GM21367 (cell line): ENCODE data around the gene TBC1D7.
A peak's percentile ranks its signal among the peaks of the same experiment; 100 is the strongest.

ENCODE experiments used
- ATAC-seq: cut with Tn5 transposase; IDR thresholded peaks from one replicate; pipeline ENCODE4 v1.9.1; 2021; ENCODE audit not compliant: unreplicated experiment

TBC1D7 gene

DNA sequence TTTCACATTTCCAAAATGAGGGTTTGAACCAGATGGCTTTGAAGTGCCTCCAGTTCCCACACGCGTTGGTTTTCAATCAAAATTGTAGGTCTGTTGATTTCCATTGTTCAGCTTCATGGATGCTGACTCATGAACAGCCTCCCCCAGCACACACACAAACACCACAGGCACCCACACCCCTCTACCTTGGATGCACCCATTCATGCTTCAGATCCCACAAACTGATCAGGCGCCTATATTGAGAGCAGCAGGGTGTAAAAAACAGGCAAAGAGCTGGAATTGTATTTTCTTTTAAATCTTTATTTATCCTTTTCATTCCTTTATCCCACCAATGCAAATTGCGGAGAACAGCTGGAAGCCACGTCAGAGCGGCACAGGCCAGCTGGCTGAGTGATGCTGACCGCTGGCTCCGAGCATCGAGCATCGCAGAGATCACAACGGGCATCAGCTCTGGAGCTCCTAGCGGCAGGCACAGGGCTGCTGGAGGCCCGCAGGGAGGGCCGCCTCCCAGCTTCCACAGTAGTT is 29.3 kb upstream of the TBC1D7 start:
- no peak for ATAC-seq

- ATAC-seq = peak; percentile 87
Observed at GRCh38 chr6:13355999-13356785, 27.9 kb upstream of the TBC1D7 start.

DNA sequence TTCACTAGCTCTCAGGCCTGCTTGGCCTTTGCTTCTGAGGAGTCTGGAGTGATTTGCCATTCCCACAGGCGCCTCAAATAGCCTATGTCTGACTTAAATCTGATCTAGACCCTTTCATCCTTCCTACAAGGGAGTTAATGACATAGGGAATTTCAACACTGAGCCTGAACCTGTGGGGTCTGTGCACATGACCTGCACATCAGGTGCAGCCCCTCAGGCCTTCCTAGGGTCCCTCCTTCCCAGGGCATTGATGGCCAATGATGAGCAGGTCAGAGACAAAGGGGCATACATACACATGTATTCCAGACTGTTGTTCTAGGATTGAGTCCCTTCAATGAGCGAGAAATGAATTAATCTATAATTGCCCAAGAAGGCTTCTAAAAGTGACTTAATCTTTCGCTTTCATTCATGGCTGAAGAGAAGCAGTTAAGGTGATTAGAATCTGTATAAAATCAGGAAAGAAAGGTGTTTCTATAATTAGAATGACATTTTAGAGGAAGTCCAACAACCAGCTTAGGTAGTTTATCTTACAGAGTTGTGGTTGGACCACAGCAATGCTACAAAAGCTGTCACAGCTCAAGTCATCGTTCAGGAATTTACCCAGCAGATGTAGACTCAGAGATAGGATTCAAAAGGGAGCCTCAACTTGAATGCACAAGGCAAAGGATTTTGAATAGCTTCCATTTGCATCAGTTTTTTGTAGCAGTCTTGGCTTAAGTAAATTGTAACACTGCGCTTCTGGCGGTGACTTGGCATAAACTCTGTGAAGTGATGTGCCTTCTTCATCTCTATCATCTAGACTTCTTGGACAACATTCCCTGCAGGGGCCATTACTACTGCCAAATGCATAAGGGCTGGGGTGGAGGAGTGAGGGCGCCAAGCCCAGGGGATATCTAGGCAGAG is 27.0 kb upstream of the TBC1D7 start:
- ATAC-seq = no peak

GRCh38 chr6:13354331-13355042 is 26.1 kb upstream of the TBC1D7 start:
- ATAC-seq = no peak

GRCh38 chr6:13352165-13352564 is 23.8 kb upstream of the TBC1D7 start:
- ATAC-seq = no peak

GRCh38 chr6:13351271-13351670 is 22.9 kb upstream of the TBC1D7 start:
- ATAC-seq = no peak

GRCh38 chr6:13349811-13350506 is 21.6 kb upstream of the TBC1D7 start:
- ATAC-seq = no peak

- ATAC-seq = no peak
Observed at GRCh38 chr6:13348334-13349113, 20.2 kb upstream of the TBC1D7 start.

DNA sequence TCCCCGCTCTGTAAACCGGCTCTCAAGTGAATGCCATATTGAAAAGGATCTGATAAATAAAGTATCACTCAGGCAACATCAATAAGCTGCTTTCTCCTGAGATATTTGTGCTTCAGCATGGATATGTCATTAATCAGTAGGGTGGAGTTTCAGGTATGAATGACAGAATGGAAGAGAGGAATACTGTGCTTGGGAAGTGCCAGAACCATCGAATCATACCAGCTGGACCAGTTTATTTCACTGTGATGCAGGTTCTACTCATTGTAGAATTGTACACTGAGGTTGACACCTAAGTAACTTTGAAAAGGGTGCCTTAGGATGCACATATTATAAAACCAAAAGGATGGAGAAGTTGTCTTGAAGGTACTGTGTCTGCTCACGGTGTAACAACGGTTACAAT is 17.9 kb upstream of the TBC1D7 start:
- ATAC-seq = no peak

GRCh38 chr6:13342414-13343019 is 14.2 kb upstream of the TBC1D7 start:
- ATAC-seq = no peak

DNA sequence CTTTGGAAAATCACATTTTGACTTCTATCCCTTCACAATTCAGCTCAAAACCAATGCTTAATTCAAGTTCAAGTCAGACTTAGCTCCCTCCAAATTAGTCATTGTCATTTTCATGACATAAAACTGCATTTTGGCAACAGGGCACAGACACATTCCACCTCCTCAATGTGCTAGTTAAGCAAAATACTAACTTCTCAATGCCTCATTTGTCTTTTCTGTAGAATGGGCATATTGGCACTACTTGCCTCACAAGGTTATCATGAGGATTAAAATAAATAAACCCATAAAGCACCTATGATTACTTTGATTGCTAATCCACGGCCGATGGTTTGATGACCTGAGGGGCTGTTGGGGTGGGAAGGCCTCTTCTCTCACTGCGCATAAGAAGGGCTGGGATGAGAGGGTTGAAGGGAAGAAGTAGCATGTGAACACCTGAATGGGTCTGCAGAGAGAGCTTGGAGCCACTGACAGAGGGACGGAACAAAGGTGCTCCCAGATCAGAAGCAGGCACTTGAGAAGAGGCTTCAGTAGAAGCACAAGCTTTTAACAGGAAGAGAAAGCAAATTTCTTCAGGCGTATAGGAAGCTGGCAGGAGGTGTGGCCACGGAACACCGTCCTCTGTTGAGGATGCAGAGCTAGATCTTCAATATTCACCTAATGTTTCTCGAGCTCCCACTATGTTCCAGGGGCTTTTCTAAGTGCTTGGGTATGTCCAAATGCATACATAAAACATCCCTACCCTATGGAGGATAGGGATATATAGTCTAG is 11.7 kb upstream of the TBC1D7 start:
- no peak for ATAC-seq

DNA sequence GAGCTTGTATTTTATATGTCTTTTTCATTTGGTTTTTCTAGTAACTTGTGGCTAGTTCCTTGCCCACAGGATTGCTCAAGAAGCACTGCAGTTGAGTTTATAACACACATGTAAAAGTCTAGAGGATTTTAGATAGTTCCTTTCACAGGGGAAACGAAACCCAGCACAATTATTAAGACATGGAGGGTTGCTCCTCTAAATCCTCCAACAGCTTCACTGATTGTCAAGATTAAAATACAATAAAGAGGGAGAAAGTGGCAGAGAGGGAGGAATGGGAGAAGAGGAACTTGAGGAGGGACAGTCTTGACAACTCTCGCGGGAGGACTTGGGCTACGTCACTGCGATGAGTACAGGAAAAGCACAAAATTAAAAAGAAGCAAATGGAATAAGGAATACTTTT is 9.7 kb upstream of the TBC1D7 start:
- no peak for ATAC-seq

DNA sequence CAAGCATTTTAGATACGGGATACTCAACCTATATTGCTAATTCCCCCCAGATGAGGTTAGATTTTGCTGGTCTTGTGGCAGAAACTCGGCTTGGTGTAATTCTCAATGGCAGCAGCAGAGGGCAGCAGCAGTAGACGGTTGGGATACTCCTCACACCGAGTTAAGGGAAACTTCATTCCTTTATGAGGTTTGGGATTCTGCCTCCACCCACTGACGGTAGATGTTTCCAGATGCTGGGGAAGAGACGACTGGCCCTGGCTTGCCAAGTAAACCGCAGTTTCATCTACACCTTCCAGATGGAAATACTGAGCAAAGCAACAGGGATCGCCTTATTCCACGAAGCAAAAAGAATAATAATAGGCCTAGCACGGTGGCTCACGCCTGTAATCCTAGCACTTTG is 8.2 kb upstream of the TBC1D7 start:
- ATAC-seq = no peak

- ATAC-seq = no peak
Observed at GRCh38 chr6:13334953-13335352, 6.6 kb upstream of the TBC1D7 start.

DNA sequence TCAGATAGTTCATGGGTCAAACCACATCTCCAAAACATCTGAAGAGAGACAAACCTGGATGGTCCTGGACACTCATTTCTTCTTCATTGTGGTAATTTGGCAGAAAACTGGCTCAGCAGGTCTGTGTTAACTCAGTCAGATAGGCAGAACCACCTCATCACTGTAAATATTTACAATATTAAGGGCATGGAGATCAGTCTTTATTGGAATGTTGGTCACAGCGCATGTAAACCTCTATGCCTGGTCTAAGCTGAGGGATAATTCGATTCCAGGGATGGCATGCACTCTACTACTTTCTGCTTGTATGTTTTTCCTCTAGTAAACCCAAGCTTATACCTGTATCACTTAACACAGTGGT is 4.0 kb upstream of the TBC1D7 start:
- ATAC-seq = no peak

- ATAC-seq = no peak
Observed at GRCh38 chr6:13331516-13332348, 3.4 kb upstream of the TBC1D7 start.

GRCh38 chr6:13328875-13329183 is 492 bp upstream of the TBC1D7 start:
- no peak for ATAC-seq

DNA sequence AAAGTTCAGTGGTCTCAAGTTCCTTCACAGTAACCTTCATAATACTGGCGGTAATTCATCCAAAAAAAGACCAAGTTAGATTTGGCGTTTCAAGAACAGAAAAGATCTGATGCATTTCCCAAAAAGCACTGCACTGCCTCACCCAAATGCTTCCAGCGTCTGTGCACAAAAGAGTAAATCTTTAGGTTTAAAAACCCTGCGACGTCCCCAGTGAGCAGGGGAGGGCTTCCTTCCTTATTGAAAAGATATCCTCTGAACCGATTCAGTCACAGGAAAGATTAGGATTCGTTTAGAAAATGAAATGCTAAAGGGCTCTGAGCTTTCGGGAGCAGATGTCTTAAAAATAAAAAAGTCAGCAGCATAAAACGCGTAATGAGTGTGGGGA is 654 bp downstream of the TBC1D7 start:
- no peak for ATAC-seq
